ENCODE measurements around the gene KDM4E.
A peak's percentile ranks its signal among the peaks of the same experiment; 100 is the strongest.

Gene KDM4E

GRCh38 chr11:95050595-95051202 is 25.6 kb downstream of the KDM4E start:
- DNase-seq (ENCODE audit: low spot score), result no peak

GRCh38 chr11:95054356-95054755 is 29.3 kb downstream of the KDM4E start:
- no peak for DNase-seq (ENCODE audit: low spot score)

- DNase-seq (ENCODE audit: low spot score), result no peak
Measured at GRCh38 chr11:95055283-95055897, 30.3 kb downstream of the KDM4E start.

GRCh38 chr11:95057959-95058358 is 32.9 kb downstream of the KDM4E start:
- no peak for DNase-seq (ENCODE audit: low spot score)

GRCh38 chr11:95058621-95059020 is 33.6 kb downstream of the KDM4E start:
- no peak for DNase-seq (ENCODE audit: low spot score)

DNA sequence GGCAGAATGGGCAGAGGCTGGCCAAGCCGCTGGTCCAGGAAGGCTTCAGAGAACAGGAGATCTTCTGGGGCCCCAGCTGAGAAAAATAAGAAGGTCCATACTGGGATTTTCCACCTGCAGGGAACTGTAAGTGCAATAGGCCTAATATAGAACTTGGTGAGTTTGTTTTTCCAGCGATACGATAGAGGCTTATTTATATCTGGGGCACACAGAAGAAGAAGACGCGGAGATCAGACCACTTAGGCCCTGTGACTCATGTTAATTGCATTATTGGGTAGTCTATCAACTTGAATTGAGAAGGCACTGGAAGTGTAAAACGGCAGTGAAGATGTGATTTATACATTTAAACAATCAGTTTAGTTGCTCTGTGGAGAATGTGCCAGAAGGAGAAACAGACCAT is 34.0 kb downstream of the KDM4E start:
- DNase-seq (ENCODE audit: low spot score), result no peak

DNA sequence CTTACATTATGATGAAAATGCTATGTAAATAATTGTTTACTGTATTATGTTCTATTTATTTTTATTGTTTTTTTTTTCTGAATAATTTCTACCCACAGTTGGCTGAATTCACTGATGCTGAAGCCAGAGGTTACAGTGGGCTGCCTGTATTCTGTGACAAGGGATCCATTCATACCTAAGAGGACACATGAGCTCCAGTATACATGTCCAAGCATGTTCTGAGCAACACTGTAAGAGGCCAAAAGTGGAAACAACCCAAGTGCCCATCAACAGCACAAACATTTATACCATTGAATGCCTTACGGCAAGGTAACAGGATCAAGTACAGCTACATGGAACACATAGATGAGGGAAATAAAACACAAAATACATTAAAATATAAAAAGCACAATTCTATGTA is 40.3 kb downstream of the KDM4E start:
- no peak for DNase-seq (ENCODE audit: low spot score)

GRCh38 chr11:95066716-95067038 is 41.6 kb downstream of the KDM4E start, which contains the start of gene SRSF8:
SRSF8 (plus strand) TSS chr11:95066919; CDS start chr11:95067227, 308 bp downstream.
- no peak for DNase-seq (ENCODE audit: low spot score)

- peak; percentile 84 for DNase-seq (ENCODE audit: low spot score)
Measured at GRCh38 chr11:95067039-95067840, 42.2 kb downstream of the KDM4E start.

DNA sequence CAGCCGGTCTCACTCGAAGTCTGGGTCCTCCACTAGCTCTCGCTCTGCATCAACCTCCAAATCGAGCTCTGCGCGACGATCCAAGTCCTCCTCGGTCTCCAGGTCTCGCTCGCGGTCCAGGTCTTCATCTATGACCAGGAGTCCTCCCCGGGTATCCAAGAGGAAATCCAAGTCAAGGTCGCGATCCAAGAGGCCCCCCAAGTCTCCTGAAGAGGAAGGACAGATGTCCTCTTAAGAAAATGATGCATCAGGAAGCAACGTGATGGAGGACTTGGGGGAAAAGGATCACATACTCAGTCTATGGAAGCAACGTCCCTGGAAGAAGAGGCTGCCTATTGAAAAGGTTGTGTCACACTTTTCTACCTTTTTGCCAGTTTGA is 42.8 kb downstream of the KDM4E start:
- DNase-seq (ENCODE audit: low spot score), result no peak

GRCh38 chr11:95068549-95068948 is 43.5 kb downstream of the KDM4E start:
- peak; percentile 97 for DNase-seq (ENCODE audit: low spot score)

DNA sequence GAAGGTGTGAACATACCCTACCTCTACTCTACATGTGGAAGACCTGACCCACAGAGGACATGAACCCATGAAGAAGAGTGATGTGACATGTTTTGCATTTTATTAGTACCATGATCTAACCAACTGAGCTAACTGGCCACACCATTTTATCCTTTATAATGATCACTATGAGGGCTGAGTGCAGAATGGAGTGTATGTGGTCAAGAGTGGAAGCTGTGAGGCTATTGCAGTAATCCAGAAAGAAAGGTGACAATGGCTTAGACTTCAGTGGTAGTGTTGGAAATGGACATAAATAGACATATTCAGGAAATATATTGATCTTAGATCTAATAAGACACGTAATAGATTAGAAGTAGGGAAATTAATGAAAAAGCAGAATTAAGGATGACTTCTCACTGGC is 45.4 kb downstream of the KDM4E start:
- no peak for DNase-seq (ENCODE audit: low spot score)

DNA sequence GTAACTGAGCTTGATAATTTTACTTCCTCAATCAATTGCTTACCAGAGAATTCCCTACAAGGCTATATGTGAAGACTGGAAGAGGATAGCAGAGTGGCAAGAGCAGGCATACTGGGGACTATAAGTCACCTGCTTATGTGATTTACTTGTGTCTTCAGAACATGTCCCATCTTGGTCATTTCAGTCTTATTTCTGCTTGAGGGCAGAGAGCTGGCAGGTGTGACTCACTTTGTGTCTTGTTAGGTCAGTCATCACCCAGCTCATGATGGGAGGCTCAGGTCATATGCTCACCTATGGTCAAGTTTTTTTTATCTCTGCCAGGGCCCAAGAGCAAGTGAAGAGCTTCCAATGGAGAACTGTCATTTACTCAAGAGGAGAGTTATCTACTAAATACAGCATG is 47.9 kb downstream of the KDM4E start:
- no peak for DNase-seq (ENCODE audit: low spot score)

- no peak for DNase-seq (ENCODE audit: low spot score)
Measured at GRCh38 chr11:95074792-95075563, 49.9 kb downstream of the KDM4E start.

GRCh38 chr11:95076416-95076815 is 51.4 kb downstream of the KDM4E start:
- no peak for DNase-seq (ENCODE audit: low spot score)

GRCh38 chr11:95076981-95077380 is 51.9 kb downstream of the KDM4E start:
- no peak for DNase-seq (ENCODE audit: low spot score)

Measured in SW480 (cell line).